Measurements from ENCODE around the gene EIF2S3B.

EIF2S3B gene

DNA sequence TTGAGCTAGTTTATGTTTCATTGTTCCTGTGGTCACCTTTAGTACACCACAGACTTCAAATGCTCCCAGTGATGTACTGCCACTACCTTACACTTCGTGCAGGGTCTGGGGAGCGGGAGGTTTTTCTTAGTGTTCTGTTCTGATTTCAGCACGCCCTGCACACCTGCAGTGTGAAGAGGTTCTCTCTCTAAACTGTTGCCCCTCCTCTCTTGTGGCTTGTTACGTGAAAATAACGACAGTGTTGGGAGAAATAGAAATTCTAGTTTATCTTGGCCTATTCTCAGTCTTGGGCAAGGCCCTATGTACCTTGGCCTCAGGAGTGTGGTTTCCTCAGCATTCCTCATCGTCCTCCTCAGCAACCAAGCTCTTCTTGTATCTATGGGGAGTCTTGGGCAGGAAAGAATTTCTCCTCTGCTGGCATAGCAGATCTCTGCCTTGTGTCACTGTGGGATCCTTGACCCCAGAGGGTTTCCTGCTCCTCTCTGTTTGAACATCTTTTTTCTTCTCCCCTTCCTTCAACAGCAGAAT lies 48.6 kb downstream of the EIF2S3B start:
- TF ChIP-seq ZFX (IDR thresholded peaks at IDR 0.05) = no peak
- TF ChIP-seq, protein P1, sequence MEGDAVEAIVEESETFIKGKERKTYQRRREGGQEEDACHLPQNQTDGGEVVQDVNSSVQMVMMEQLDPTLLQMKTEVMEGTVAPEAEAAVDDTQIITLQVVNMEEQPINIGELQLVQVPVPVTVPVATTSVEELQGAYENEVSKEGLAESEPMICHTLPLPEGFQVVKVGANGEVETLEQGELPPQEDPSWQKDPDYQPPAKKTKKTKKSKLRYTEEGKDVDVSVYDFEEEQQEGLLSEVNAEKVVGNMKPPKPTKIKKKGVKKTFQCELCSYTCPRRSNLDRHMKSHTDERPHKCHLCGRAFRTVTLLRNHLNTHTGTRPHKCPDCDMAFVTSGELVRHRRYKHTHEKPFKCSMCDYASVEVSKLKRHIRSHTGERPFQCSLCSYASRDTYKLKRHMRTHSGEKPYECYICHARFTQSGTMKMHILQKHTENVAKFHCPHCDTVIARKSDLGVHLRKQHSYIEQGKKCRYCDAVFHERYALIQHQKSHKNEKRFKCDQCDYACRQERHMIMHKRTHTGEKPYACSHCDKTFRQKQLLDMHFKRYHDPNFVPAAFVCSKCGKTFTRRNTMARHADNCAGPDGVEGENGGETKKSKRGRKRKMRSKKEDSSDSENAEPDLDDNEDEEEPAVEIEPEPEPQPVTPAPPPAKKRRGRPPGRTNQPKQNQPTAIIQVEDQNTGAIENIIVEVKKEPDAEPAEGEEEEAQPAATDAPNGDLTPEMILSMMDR (conservative IDR thresholded peaks at IDR 0.05) = no peak
- H3K27ac ChIP-seq = no peak overlapping the region

DNA sequence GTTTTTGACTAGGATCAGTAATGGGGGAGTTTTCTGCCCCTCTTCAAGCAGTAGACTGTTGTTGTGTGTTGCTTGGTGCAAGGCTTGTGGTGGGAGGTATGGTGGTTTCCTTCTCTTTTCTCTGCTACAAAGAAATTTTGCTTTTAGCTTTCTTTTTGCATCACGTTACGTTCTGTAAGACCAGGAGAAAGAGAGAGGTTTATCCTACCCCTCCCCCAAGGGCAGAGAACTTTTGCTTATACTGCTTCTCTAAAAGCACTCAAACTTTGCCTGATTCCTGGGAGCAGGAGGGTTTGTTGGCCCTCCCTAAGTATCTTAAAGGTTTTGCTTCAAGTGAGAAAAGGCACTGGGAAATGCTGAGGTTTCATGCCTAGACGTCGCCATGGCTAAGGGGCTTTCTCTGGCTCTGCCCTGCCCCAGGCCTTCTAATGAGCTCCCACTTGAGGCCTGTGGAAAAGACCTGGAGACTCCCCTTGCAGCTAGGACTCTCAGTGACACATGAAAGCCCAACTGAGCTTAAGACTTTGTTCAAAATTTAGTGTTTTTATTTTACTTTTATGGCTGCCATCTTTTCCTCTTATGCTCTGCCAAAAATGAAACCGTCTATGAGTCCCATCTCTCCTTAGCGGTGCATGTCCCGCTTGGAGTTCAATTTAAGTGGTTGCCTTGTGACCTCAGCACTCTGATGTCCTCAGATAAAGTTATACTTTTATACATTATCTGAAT lies 49.2 kb downstream of the EIF2S3B start:
- H3K27ac ChIP-seq = no peak overlapping the region

DNA sequence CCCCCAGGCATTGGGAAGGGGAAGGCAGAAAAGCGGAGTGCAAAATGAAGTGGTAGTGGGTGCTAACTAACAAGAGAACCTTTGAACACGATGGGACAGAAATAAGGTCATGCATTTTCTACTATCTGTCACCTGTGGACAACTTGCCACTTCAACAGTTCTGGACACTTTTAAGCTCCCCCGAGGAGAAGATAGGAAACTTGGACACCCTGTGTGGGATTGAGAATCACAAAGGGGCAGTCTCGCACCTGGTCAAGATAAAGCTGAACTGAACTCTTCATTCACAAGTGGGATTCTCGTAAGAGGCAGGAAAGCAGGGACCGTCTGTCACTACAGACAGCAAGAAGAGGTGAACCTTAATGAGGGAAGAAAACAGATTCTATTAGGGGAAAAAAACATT lies 51.6 kb downstream of the EIF2S3B start:
- TF ChIP-seq ZFX (IDR thresholded peaks at IDR 0.05) = no peak
- TF ChIP-seq, protein P1 (conservative IDR thresholded peaks at IDR 0.05) = no peak
- H3K27ac ChIP-seq = no peak overlapping the region

More for the DNA sequence above, 49.2 kb downstream of the EIF2S3B start:
- TF ChIP-seq, protein P1 (conservative IDR thresholded peaks at IDR 0.05) = no peak
- TF ChIP-seq ZFX (IDR thresholded peaks at IDR 0.05) = no peak

DNA sequence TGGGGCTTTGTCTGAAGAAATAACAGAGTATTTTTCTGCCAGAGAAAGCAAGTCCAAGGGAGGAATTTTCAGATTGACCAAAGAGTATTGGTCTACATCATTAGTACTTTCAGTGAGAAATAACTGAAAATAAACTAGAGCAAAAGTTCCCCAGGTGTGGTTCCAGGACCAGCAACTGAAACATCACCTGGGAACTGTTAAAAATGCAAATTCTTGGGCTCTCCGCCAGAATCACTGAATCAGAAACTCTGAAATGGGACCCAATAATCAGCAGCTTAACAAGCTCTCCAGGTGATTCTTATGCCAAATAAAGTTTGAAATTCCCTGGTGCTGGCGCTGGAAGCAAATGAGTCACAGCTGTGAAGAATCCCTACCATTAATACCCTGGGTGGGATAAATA lies 52.1 kb downstream of the EIF2S3B start:
- TF ChIP-seq, protein P1 (conservative IDR thresholded peaks at IDR 0.05) = no peak
- no peak for TF ChIP-seq ZFX (IDR thresholded peaks at IDR 0.05)
- H3K27ac ChIP-seq = no peak overlapping the region

Data from C4-2B (cell line).